Measurements from ENCODE around the gene PIGP.

- TF ChIP-seq POLR2A (conservative IDR thresholded peaks at IDR 0.05): no peak
- TF ChIP-seq NONO (IDR thresholded peaks at IDR 0.05; ENCODE audit: low read depth in 2 of 2, low read length in 1 of 2): no peak
- no peak for TF ChIP-seq RAD51 (IDR thresholded peaks at IDR 0.05; ENCODE audit: borderline replicate concordance, low read depth)
These were observed 27.7 kb downstream of the PIGP start for GRCh38 chr21:37045149-37045548.

Data from K562 (cell line).